ENCODE data around the gene SCIN. TPM values are rescaled to one million over a fixed set of nuclear protein-coding genes. Genes with fewer than 3 reads are reported as not detected.

The SCIN gene
- total RNA-seq, 1 experiment from 2014 or later, result 0.22 TPM

DNA sequence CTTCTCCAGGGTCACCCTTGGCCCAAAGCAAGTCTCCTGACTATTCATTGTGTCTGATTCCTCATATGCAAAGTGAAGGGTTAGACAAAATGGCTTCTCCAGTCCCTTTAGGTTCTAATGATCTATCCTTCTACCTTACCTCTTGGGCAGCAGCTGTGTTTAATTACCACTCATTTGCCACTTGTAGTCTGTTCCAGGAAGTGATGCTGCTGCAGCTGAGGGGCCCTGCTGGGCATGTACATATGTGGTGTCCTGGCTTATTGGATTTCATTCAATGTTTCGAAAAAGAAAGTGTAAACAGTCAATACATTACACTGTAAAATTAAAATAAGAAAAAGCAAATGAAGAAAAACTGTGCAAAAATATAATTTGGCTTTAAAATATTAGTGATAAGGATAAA, 36.6 kb downstream of the SCIN start:
- no peaks in the 10 kb centered on the region for H4K20me1 ChIP-seq (ENCODE audit: insufficient read depth)
- no peaks in the 10 kb centered on the region for H3K27me3 ChIP-seq (ENCODE audit: insufficient read depth, low read length)
- TF ChIP-seq FOSL1 (IDR thresholded peaks at IDR 0.05; ENCODE audit: low read depth) (no peak), JUND (IDR thresholded peaks at IDR 0.05) (no peak), RAD21 (IDR thresholded peaks at IDR 0.05; ENCODE audit: low read depth) (no peak), EZH2phosphoT487 (IDR thresholded peaks at IDR 0.05; ENCODE audit: borderline replicate concordance) (no peak), ELF1 (IDR thresholded peaks at IDR 0.05; ENCODE audit: borderline replicate concordance, low read depth) (no peak), SIN3A (IDR thresholded peaks at IDR 0.05; ENCODE audit: low read depth) (no peak)
- TF ChIP-seq, protein P1, sequence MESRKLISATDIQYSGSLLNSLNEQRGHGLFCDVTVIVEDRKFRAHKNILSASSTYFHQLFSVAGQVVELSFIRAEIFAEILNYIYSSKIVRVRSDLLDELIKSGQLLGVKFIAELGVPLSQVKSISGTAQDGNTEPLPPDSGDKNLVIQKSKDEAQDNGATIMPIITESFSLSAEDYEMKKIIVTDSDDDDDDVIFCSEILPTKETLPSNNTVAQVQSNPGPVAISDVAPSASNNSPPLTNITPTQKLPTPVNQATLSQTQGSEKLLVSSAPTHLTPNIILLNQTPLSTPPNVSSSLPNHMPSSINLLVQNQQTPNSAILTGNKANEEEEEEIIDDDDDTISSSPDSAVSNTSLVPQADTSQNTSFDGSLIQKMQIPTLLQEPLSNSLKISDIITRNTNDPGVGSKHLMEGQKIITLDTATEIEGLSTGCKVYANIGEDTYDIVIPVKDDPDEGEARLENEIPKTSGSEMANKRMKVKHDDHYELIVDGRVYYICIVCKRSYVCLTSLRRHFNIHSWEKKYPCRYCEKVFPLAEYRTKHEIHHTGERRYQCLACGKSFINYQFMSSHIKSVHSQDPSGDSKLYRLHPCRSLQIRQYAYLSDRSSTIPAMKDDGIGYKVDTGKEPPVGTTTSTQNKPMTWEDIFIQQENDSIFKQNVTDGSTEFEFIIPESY (IDR thresholded peaks at IDR 0.05; ENCODE audit: extremely low read depth, insufficient replicate concordance, low read length), result no peak
- no TSS peak for BruUV-seq (replicated peaks)
- CTCF ChIA-PET, result interaction anchor here (1.5 kb wide), 1 partner anchor 83 kb away, joined by 6 read pairs; no protein-coding TSS in a partner anchor
- no peak overlapping the region for H3K27ac ChIP-seq (ENCODE audit: low read depth, low read length)
- no peaks in the 10 kb centered on the region for H3K9me3 ChIP-seq (ENCODE audit: control insufficient read depth in 1 of 2, insufficient read depth in 1 of 2, low read depth in 1 of 2, low read length in 2 of 2)
- no peaks in the 10 kb centered on the region for H3K36me3 ChIP-seq (ENCODE audit: control insufficient read depth in 1 of 2, insufficient read depth in 2 of 2, low read length in 2 of 2)
- H3K9ac ChIP-seq (ENCODE audit: low read length), result no peak overlapping the region
- ATAC-seq (no peak), DNase-seq (ENCODE audit: low read depth, low spot score) (no peak)
- intact Hi-C loops (cut with micrococcal nuclease), result no loop called here
- peak overlapping the region; percentile 41 for H2AFZ ChIP-seq (ENCODE audit: low read depth, low read length, poor library complexity, severe bottlenecking)
- H3K4me3 ChIP-seq (replicated peaks in 1 of 2; ENCODE audit: low read depth in 1 of 2, low read length in 2 of 2), result no peak overlapping the region
- H3K79me2 ChIP-seq (ENCODE audit: insufficient read depth, low read length), result no peaks in the 10 kb centered on the region
- H3K9me2 ChIP-seq (ENCODE audit: insufficient read depth), result no peaks in the 10 kb centered on the region
- POLR2A ChIA-PET, result no interaction called here
- RAD21 ChIA-PET (ENCODE audit: low non-redundant PET in 1 of 2, low total read pairs in 2 of 2, uncharacterized antibody in 2 of 2, unreplicated experiment in 2 of 2), result no interaction called here
- no peak overlapping the region for H3K4me2 ChIP-seq (ENCODE audit: low read length)
- H3K4me1 ChIP-seq (ENCODE audit: control insufficient read depth in 1 of 2, insufficient read depth in 2 of 2, low read length in 2 of 2), result no peaks in the 10 kb centered on the region

DNA sequence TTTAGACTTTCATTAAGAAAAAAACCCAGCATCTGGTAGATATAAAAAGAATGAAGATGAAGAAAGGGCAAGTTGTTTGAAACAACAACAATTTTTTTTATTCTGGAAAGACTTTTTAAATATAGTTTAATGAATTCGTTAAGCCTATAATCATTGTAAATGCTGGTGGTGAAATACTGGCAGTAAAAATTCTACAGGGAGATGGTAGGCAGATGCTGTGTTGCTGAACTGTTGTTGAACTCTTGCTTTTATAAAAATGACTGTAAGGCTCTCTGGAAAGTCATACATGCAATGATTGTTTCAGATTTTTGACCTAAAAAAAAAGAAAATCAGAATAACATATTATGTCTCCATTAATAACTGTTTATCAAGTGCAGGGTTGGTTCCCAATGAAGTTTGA, 39.0 kb downstream of the SCIN start:
- Histone ChIP-seq H3K4me2 (ENCODE audit: low read length) (no peak overlapping the region), H3K27ac (ENCODE audit: low read depth, low read length) (no peak overlapping the region), H3K4me3 (replicated peaks in 1 of 2; ENCODE audit: low read depth in 1 of 2, low read length in 2 of 2) (no peak overlapping the region), H3K36me3 (ENCODE audit: control insufficient read depth in 1 of 2, insufficient read depth in 2 of 2, low read length in 2 of 2) (no peaks in the 10 kb centered on the region), H3K27me3 (ENCODE audit: insufficient read depth, low read length) (no peaks in the 10 kb centered on the region), H2AFZ (ENCODE audit: low read depth, low read length, poor library complexity, severe bottlenecking) (no peak overlapping the region), H3K9ac (ENCODE audit: low read length) (no peak overlapping the region), H3K9me3 (ENCODE audit: control insufficient read depth in 1 of 2, insufficient read depth in 1 of 2, low read depth in 1 of 2, low read length in 2 of 2) (no peaks in the 10 kb centered on the region), H3K79me2 (ENCODE audit: insufficient read depth, low read length) (no peaks in the 10 kb centered on the region), H3K4me1 (ENCODE audit: control insufficient read depth in 1 of 2, insufficient read depth in 2 of 2, low read length in 2 of 2) (no peaks in the 10 kb centered on the region), H3K9me2 (ENCODE audit: insufficient read depth) (no peaks in the 10 kb centered on the region), H4K20me1 (ENCODE audit: insufficient read depth) (no peaks in the 10 kb centered on the region)
- no peak for TF ChIP-seq JUND (IDR thresholded peaks at IDR 0.05)
- TF ChIP-seq, protein P2, sequence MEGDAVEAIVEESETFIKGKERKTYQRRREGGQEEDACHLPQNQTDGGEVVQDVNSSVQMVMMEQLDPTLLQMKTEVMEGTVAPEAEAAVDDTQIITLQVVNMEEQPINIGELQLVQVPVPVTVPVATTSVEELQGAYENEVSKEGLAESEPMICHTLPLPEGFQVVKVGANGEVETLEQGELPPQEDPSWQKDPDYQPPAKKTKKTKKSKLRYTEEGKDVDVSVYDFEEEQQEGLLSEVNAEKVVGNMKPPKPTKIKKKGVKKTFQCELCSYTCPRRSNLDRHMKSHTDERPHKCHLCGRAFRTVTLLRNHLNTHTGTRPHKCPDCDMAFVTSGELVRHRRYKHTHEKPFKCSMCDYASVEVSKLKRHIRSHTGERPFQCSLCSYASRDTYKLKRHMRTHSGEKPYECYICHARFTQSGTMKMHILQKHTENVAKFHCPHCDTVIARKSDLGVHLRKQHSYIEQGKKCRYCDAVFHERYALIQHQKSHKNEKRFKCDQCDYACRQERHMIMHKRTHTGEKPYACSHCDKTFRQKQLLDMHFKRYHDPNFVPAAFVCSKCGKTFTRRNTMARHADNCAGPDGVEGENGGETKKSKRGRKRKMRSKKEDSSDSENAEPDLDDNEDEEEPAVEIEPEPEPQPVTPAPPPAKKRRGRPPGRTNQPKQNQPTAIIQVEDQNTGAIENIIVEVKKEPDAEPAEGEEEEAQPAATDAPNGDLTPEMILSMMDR (IDR thresholded peaks at IDR 0.05 in 2 of 3, conservative IDR thresholded peaks at IDR 0.05 in 1 of 3; ENCODE audit: borderline replicate concordance in 1 of 3, insufficient read depth in 1 of 3, low read depth in 2 of 3, low read length in 2 of 3), result no peak
- no peak for DNase-seq (ENCODE audit: low read depth, low spot score)
- RAD21 ChIA-PET (ENCODE audit: low non-redundant PET in 1 of 2, low total read pairs in 2 of 2, uncharacterized antibody in 2 of 2, unreplicated experiment in 2 of 2), result no interaction called here
- no TSS peak for BruUV-seq (replicated peaks)
- CTCF ChIA-PET, result interaction anchor here (1.2 kb wide), 1 partner anchor 9 kb away, joined by 3 read pairs; no protein-coding TSS in a partner anchor
- POLR2A ChIA-PET, result no interaction called here
- no peak for ATAC-seq
- intact Hi-C loops (cut with micrococcal nuclease), result no loop called here

Data from HCT116 (cell line).